HEK293 (cell line): ENCODE measurements around the gene PLOD3.

Experiments
- CTCF ChIA-PET: fragments of 350-600 bp; formaldehyde crosslinking; extraction: SDS; loops from one replicate; lab custom pipeline; 2021; ENCODE audit warnings: antibody characterized with exemption; lab: Yijun Ruan, JAX
- POLR2A ChIA-PET: fragments of 300-600 bp; formaldehyde crosslinking; extraction: SDS; loops from one replicate; lab custom pipeline; 2020; ENCODE audit warnings: antibody characterized with exemption, inconsistent platforms; lab: Yijun Ruan, JAX
- H3K27ac ChIP-seq: fragments of 200-500 bp; sonication (Bioruptor generic); 2 replicates; pipeline ENCODE4 v1.5.1; 2014; ENCODE audit warnings: low read depth, low read length, control low read depth, inconsistent platforms; ENCODE audit errors: extremely low read depth
- H3K36me3 ChIP-seq, 2 experiments: fragments of 200-500 bp in 1 of 2; sonication (Bioruptor generic) in 1 of 2; 1 replicate in 1 of 2; 2 replicates in 1 of 2; pipeline ENCODE4 v1.5.1; 2014 to 2017; ENCODE audit warnings: inconsistent platforms in 2 of 2, low read length in 2 of 2; ENCODE audit not compliant: control insufficient read depth in 2 of 2, insufficient read depth in 1 of 2
- H3K4me1 ChIP-seq: fragments of 200-500 bp; sonication (Bioruptor generic); 2 replicates; pipeline ENCODE4 v1.5.1; 2014; ENCODE audit warnings: mild to moderate bottlenecking, low read length, inconsistent platforms; ENCODE audit not compliant: control insufficient read depth, insufficient read depth
- H3K4me3 ChIP-seq: 2 replicates; pipeline ENCODE4 v1.5.1; 2011; ENCODE audit warnings: low read depth, mild to moderate bottlenecking, control low read depth, low read length, moderate library complexity
- H3K9me3 ChIP-seq: fragments of 200-500 bp; sonication (Bioruptor generic); 2 replicates; pipeline ENCODE4 v1.5.1; 2014; ENCODE audit warnings: low read depth, low read length, inconsistent platforms; ENCODE audit not compliant: control insufficient read depth, insufficient read depth
- GLIS1 ChIP-seq: fragments of 450-650 bp; formaldehyde crosslinking; IDR thresholded peaks from 2 replicates; pipeline ENCODE4 v1.5.1; 2016; ENCODE audit warnings: missing biosample characterization, missing genetic modification characterization
- GLIS2 ChIP-seq: fragments of 450-650 bp; formaldehyde crosslinking; IDR thresholded peaks from 2 replicates; pipeline ENCODE4 v1.5.1; 2016; ENCODE audit warnings: missing biosample characterization, missing genetic modification characterization
- TSHZ1 ChIP-seq: fragments of 450-650 bp; formaldehyde crosslinking; IDR thresholded peaks from 2 replicates; pipeline ENCODE4 v1.5.1; 2016; ENCODE audit warnings: missing biosample characterization, missing genetic modification characterization, borderline replicate concordance
- ZBTB10 ChIP-seq: fragments of 450-650 bp; formaldehyde crosslinking; IDR thresholded peaks from 2 replicates; pipeline ENCODE4 v1.5.1; 2016; ENCODE audit warnings: missing biosample characterization, missing genetic modification characterization
- ZBTB20 ChIP-seq: fragments of 450-650 bp; formaldehyde crosslinking; IDR thresholded peaks from 2 replicates; pipeline ENCODE4 v1.5.1; 2016; ENCODE audit warnings: missing biosample characterization, missing genetic modification characterization
- ZNF112 ChIP-seq: fragments of 450-650 bp; formaldehyde crosslinking; IDR thresholded peaks from 2 replicates; pipeline ENCODE4 v1.5.0; 2017; ENCODE audit warnings: missing biosample characterization, missing genetic modification characterization
- ZNF155 ChIP-seq: fragments of 450-650 bp; formaldehyde crosslinking; IDR thresholded peaks from 2 replicates; pipeline ENCODE4 v1.5.1; 2016; ENCODE audit warnings: missing biosample characterization, missing genetic modification characterization
- ZNF398 ChIP-seq: fragments of 450-650 bp; formaldehyde crosslinking; IDR thresholded peaks from 2 replicates; pipeline ENCODE4 v1.5.1; 2017; ENCODE audit warnings: missing biosample characterization, missing genetic modification characterization
- ZNF600 ChIP-seq: fragments of 450-650 bp; formaldehyde crosslinking; IDR thresholded peaks from 2 replicates; pipeline ENCODE4 v1.5.1; 2016; ENCODE audit warnings: missing biosample characterization, missing genetic modification characterization
- ZNF623 ChIP-seq: fragments of 450-650 bp; formaldehyde crosslinking; IDR thresholded peaks from 2 replicates; pipeline ENCODE4 v1.5.1; 2016; ENCODE audit warnings: missing biosample characterization, missing genetic modification characterization
- ZNF654 ChIP-seq: fragments of 450-650 bp; formaldehyde crosslinking; IDR thresholded peaks from 2 replicates; pipeline ENCODE4 v1.5.1; 2016; ENCODE audit warnings: low read depth, missing biosample characterization, missing genetic modification characterization
- ZNF747 ChIP-seq: fragments of 450-650 bp; formaldehyde crosslinking; IDR thresholded peaks from 2 replicates; pipeline ENCODE4 v1.5.1; 2016; ENCODE audit warnings: missing biosample characterization, missing genetic modification characterization
- ZNF76 ChIP-seq: fragments of 450-650 bp; formaldehyde crosslinking; IDR thresholded peaks from 2 replicates; pipeline ENCODE4; 2016; ENCODE audit warnings: low read depth, missing biosample characterization, missing genetic modification characterization, borderline replicate concordance
- ZNF837 ChIP-seq: fragments of 450-650 bp; formaldehyde crosslinking; IDR thresholded peaks from 2 replicates; pipeline ENCODE4 v1.5.1; 2016; ENCODE audit warnings: missing biosample characterization, missing genetic modification characterization

Gene PLOD3

GRCh38 chr7:101216860-101217387 is 457 bp downstream of the PLOD3 start:
- TF ChIP-seq ZNF654: no peak
- peak; percentile 26; the same call in 1 of the 2 replicates for TF ChIP-seq ZBTB10
- TF ChIP-seq GLIS2 (tag by site-specific recombination): peak; percentile 69; the same call in 1 of the 2 replicates
- peak; percentile 45; the same call in 1 of the 2 replicates for TF ChIP-seq GLIS1 (tag by site-specific recombination)
- peak; percentile 43; the same call in 1 of the 2 replicates for TF ChIP-seq ZBTB20 (tag by site-specific recombination)
- ChIA-PET CTCF (interaction anchor here (0.6 to 1.9 kb wide), 7 partner anchors 8 to 89 kb away, joined by 3 to 21 read pairs (median 4); partner anchors contain the start of gene FIS1), POLR2A (interaction anchor here (1.1 to 2.7 kb wide), 11 partner anchors 8 to 631 kb away, joined by 3 to 23 read pairs (median 6); partner anchors contain the start of genes CLDN15, FBXO24, FIS1 and LRCH4)
- Histone ChIP-seq H3K9me3 (no peaks in the 10 kb centered on the region), H3K36me3 (peaks cover 3 to 12% of the 10 kb centered on the region in 2 experiments; a peak in 2 of 3 replicates), H3K27ac (peak overlapping the region; percentile 65; the same call in 1 of the 2 replicates), H3K4me1 (0 out of 2 replicates have a peak, but pooled peaks cover 3% of the 10 kb centered on the region), H3K4me3 (peak overlapping the region; percentile 59)

GRCh38 chr7:101216001-101216859 is 1.2 kb downstream of the PLOD3 start:
- Histone ChIP-seq H3K27ac (no peak overlapping the region), H3K36me3 (peaks cover 3 to 19% of the 10 kb centered on the region in 2 experiments; a peak in 2 of 3 replicates), H3K9me3 (no peaks in the 10 kb centered on the region), H3K4me3 (peak overlapping the region; percentile 59; the same call in 1 of the 2 replicates), H3K4me1 (0 out of 2 replicates have a peak, but pooled peaks cover 3% of the 10 kb centered on the region)
- ChIA-PET CTCF (no interaction called here), POLR2A (interaction anchor here (2.1 kb wide), 1 partner anchor 29 kb away, joined by 23 read pairs; the partner anchor contains the start of gene FIS1)
- TF ChIP-seq ZNF747 (tag by site-specific recombination) (no peak), ZNF837 (tag by site-specific recombination) (no peak), ZNF112 (no peak), ZNF600 (tag by site-specific recombination) (no peak)

- CTCF ChIA-PET: no interaction called here
- TF ChIP-seq ZNF398 (tag by site-specific recombination) (no peak), ZNF837 (tag by site-specific recombination) (no peak), TSHZ1 (tag by site-specific recombination) (no peak), ZNF623 (tag by site-specific recombination) (no peak), ZNF155 (tag by site-specific recombination) (no peak), ZNF76 (tag by site-specific recombination) (no peak)
- Histone ChIP-seq H3K36me3 (peaks cover 3 to 40% of the 10 kb centered on the region in 2 experiments; a peak in 2 of 3 replicates), H3K27ac (no peak overlapping the region), H3K9me3 (no peaks in the 10 kb centered on the region), H3K4me3 (no peak overlapping the region), H3K4me1 (0 out of 2 replicates have a peak, but pooled peaks cover 3% of the 10 kb centered on the region)
- POLR2A ChIA-PET: no interaction called here
Observed at GRCh38 chr7:101212014-101212413, 5.4 kb downstream of the PLOD3 start.
